HCT116 (cell line): ENCODE results near the gene SMAGP. TPM values are rescaled to one million over a fixed set of nuclear protein-coding genes. Genes with fewer than 3 reads are reported as not detected.
A peak's percentile ranks its signal among the peaks of the same experiment; 100 is the strongest.

Experiments
- ATAC-seq: fragments of 200-7000 bp; cut with Tn5 transposase; 2 replicates; pipeline ENCODE4 v1.9.1; 2020; ENCODE audit warnings: mild to moderate bottlenecking, moderate library complexity
- BruUV-seq: library from RNA; stranded (reverse); fragments of 400-500 nt; replicated peaks from 2 replicates; lab custom pipeline; 2021; lab: Mats Ljungman, UMichigan
- CTCF ChIA-PET: fragments of 300-600 bp; sonication (Branson Sonifier 250); formaldehyde crosslinking; loops from one replicate; lab custom pipeline; 2021; ENCODE audit warnings: antibody characterized with exemption; lab: Charles Lee
- POLR2A ChIA-PET: fragments of 300-600, 350-600 bp; sonication (Branson Sonifier 250); formaldehyde crosslinking; loops from one replicate; lab custom pipeline; 2021; ENCODE audit warnings: antibody characterized with exemption; lab: Charles Lee
- RAD21 ChIA-PET, 2 experiments: fragments of 300-600 bp; sonication (Branson Sonifier 250); formaldehyde crosslinking; loops; one replicate each; lab custom pipeline; 2023; ENCODE audit warnings: low total read pairs in 2 of 2; ENCODE audit not compliant: uncharacterized antibody in 2 of 2, unreplicated experiment in 2 of 2, low non-redundant PET in 1 of 2; lab: Charles Lee
- DNase-seq: peaks from one replicate; pipeline ENCODE4 v3.0.0-alpha.2; 2010; ENCODE audit warnings: low read depth, low spot score
- H2AFZ ChIP-seq: fragments of 200-600 bp; shearing (Covaris generic), sonication (generic); 2 replicates; pipeline ENCODE4 v1.6.1; 2017; ENCODE audit warnings: low read depth, mixed run types, mixed read lengths, antibody characterized with exemption, low read length; ENCODE audit not compliant: poor library complexity, severe bottlenecking
- H3K27ac ChIP-seq: 2 replicates; pipeline ENCODE4 v1.5.1; 2012; ENCODE audit warnings: low read depth, low read length
- H3K27me3 ChIP-seq: fragments of 200-600 bp; sonication (generic); 2 replicates; pipeline ENCODE4 v1.6.1; 2016; ENCODE audit warnings: mixed run types, low read length, mixed read lengths; ENCODE audit not compliant: insufficient read depth
- H3K36me3 ChIP-seq, 2 experiments: fragments of 200-500 bp in 1 of 2; fragments of 200-600 bp in 1 of 2; sonication (Bioruptor generic) in 1 of 2; sonication (generic) in 1 of 2; 2 replicates each; pipeline versions ENCODE4 v1.5.1 to v1.6.1; 2014 to 2016; ENCODE audit warnings: low read length in 2 of 2, inconsistent platforms in 1 of 2, mixed read lengths in 1 of 2, mixed run types in 1 of 2; ENCODE audit not compliant: insufficient read depth in 2 of 2, control insufficient read depth in 1 of 2
- H3K4me1 ChIP-seq, 2 experiments: fragments of 200-600 bp in 1 of 2; sonication (generic) in 1 of 2; 2 replicates each; pipeline versions ENCODE4 v1.5.1 to v1.6.1; 2012 to 2017; ENCODE audit warnings: low read length in 2 of 2, inconsistent platforms in 1 of 2, mild to moderate bottlenecking in 1 of 2, mixed read lengths in 1 of 2, mixed run types in 1 of 2, moderate library complexity in 1 of 2; ENCODE audit not compliant: insufficient read depth in 2 of 2, control insufficient read depth in 1 of 2
- H3K4me2 ChIP-seq: fragments of 200-600 bp; sonication (generic); 2 replicates; pipeline ENCODE4 v1.6.1; 2017; ENCODE audit warnings: mixed run types, low read length, mixed read lengths
- H3K4me3 ChIP-seq, 2 experiments: fragments of 200-600 bp in 1 of 2; sonication (generic) in 1 of 2; replicated peaks in 1 of 2; 2 replicates each; pipeline ENCODE4 v1.5.1; 2011 to 2016; ENCODE audit warnings: low read length in 2 of 2, control low read depth in 1 of 2, low read depth in 1 of 2, mild to moderate bottlenecking in 1 of 2, mixed read lengths in 1 of 2, mixed run types in 1 of 2
- H3K79me2 ChIP-seq: fragments of 200-600 bp; sonication (generic); 2 replicates; pipeline ENCODE4 v1.6.1; 2017; ENCODE audit warnings: mild to moderate bottlenecking, mixed run types, low read length, moderate library complexity, mixed read lengths; ENCODE audit not compliant: insufficient read depth
- H3K9ac ChIP-seq: fragments of 200-600 bp; sonication (generic); 2 replicates; pipeline ENCODE4 v1.6.1; 2016; ENCODE audit warnings: low read length, mixed read lengths
- H3K9me2 ChIP-seq: fragments of 200-600 bp; sonication (generic), shearing (Covaris generic); 2 replicates; pipeline ENCODE4 v1.6.1; 2017; ENCODE audit warnings: mixed run types, mild to moderate bottlenecking, moderate library complexity; ENCODE audit not compliant: insufficient read depth
- H3K9me3 ChIP-seq, 2 experiments: fragments of 200-500 bp in 1 of 2; fragments of 200-600 bp in 1 of 2; sonication (Bioruptor generic) in 1 of 2; sonication (generic) in 1 of 2; 2 replicates each; pipeline ENCODE4 v1.6.1; 2014 to 2017; ENCODE audit warnings: low read length in 2 of 2, mixed read lengths in 2 of 2, inconsistent platforms in 1 of 2, low read depth in 1 of 2, mild to moderate bottlenecking in 1 of 2, mixed run types in 1 of 2, moderate library complexity in 1 of 2; ENCODE audit not compliant: control insufficient read depth in 1 of 2, insufficient read depth in 1 of 2
- H4K20me1 ChIP-seq: fragments of 200-600 bp; sonication (generic), shearing (Covaris generic); 2 replicates; pipeline ENCODE4 v1.6.1; 2017; ENCODE audit warnings: mixed run types, mild to moderate bottlenecking, moderate library complexity; ENCODE audit not compliant: insufficient read depth
- CBX3 ChIP-seq: IDR thresholded peaks from 2 replicates; pipeline ENCODE4 v1.6.1; 2012; ENCODE audit warnings: low read depth
- CEBPB ChIP-seq: IDR thresholded peaks from 2 replicates; pipeline ENCODE4 v1.6.1; 2012; ENCODE audit warnings: low read depth
- EGR1 ChIP-seq: IDR thresholded peaks from 2 replicates; pipeline ENCODE4 v1.6.1; 2012; ENCODE audit warnings: low read depth
- ELF1 ChIP-seq: IDR thresholded peaks from 2 replicates; pipeline ENCODE4 v1.6.1; 2012; ENCODE audit warnings: low read depth, borderline replicate concordance
- EZH2phosphoT487 ChIP-seq: fragments of 200-600 bp; IDR thresholded peaks from 2 replicates; pipeline ENCODE4 v1.6.1; 2018; ENCODE audit warnings: antibody characterized with exemption, borderline replicate concordance
- POLR2AphosphoS5 ChIP-seq: IDR thresholded peaks from 2 replicates; pipeline ENCODE4 v1.6.1; 2011; ENCODE audit warnings: mild to moderate bottlenecking, low read depth, low read length, moderate library complexity
- RAD21 ChIP-seq: IDR thresholded peaks from 2 replicates; pipeline ENCODE4 v1.6.1; 2012; ENCODE audit warnings: low read depth, mild to moderate bottlenecking
- SRF ChIP-seq: IDR thresholded peaks from 2 replicates; pipeline ENCODE4 v1.6.1; 2012; ENCODE audit warnings: low read depth
- intact Hi-C: fragments of 100-400 bp; cut with micrococcal nuclease; formaldehyde crosslinking; loops from 2 replicates; pipeline ENCODE4 v1.10.0; 2022
- total RNA-seq: library from RNA; stranded (reverse); gene quantifications from one replicate; pipeline ENCODE4 v1.2.1, GENCODE V29; 2021; ENCODE audit not compliant: unreplicated experiment
- TF ChIP-seq, protein P1 (sequence below), 3 experiments: fragments of 200-600 bp in 1 of 3; sonication (generic) in 1 of 3; IDR thresholded peaks in 2 of 3; conservative IDR thresholded peaks in 1 of 3; 2 replicates each; pipeline ENCODE4 v1.5.1; 2012 to 2017; ENCODE audit warnings: low read depth in 2 of 3, low read length in 2 of 3, antibody characterized with exemption in 1 of 3, borderline replicate concordance in 1 of 3, control low read depth in 1 of 3, mild to moderate bottlenecking in 1 of 3, mixed read lengths in 1 of 3, mixed run types in 1 of 3, moderate library complexity in 1 of 3; ENCODE audit not compliant: insufficient read depth in 1 of 3
- TF ChIP-seq, protein P2 (sequence below): IDR thresholded peaks from 2 replicates; pipeline ENCODE4 v1.6.1; 2011; ENCODE audit warnings: mild to moderate bottlenecking, low read length, moderate library complexity; ENCODE audit not compliant: insufficient replicate concordance; ENCODE audit errors: extremely low read depth

The SMAGP gene
- total RNA-seq, 1 experiment from 2014 or later = 39.9 TPM

DNA sequence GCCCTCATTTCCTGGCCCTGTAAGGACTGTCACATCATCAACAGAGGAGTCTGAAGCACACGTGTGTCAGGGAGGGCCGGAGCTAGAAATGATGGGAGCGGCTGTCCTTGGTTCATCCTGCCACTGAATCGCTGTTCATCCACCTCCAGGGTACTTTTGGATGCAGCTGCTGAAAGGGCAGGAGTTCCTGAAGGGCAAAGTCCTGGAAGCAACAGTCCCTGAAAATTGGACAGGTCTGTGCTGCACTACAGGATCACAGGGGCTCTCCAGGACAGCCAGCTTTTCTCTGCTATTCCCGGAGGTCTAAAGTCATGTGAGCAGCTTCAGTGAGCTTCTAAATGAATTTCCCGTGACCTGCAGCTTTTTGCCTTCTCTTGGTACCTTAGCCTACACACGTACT, 70.1 kb downstream of the SMAGP start:
- H3K9me2 ChIP-seq = no peaks in the 10 kb centered on the region
- no peaks in the 10 kb centered on the region for H3K79me2 ChIP-seq
- BruUV-seq = no TSS peak
- H3K4me2 ChIP-seq = peak overlapping the region; percentile 42; the same call in 1 of the 2 replicates
- DNase-seq = no peak
- no peak overlapping the region for H3K9ac ChIP-seq
- no peak for ATAC-seq
- no peaks in the 10 kb centered on the region for H4K20me1 ChIP-seq
- TF ChIP-seq EGR1 (no peak), ELF1 (no peak), EZH2phosphoT487 (no peak), CBX3 (no peak), CEBPB (no peak), SRF (no peak), RAD21 (no peak), POLR2AphosphoS5 (no peak)
- TF ChIP-seq, protein P1, sequence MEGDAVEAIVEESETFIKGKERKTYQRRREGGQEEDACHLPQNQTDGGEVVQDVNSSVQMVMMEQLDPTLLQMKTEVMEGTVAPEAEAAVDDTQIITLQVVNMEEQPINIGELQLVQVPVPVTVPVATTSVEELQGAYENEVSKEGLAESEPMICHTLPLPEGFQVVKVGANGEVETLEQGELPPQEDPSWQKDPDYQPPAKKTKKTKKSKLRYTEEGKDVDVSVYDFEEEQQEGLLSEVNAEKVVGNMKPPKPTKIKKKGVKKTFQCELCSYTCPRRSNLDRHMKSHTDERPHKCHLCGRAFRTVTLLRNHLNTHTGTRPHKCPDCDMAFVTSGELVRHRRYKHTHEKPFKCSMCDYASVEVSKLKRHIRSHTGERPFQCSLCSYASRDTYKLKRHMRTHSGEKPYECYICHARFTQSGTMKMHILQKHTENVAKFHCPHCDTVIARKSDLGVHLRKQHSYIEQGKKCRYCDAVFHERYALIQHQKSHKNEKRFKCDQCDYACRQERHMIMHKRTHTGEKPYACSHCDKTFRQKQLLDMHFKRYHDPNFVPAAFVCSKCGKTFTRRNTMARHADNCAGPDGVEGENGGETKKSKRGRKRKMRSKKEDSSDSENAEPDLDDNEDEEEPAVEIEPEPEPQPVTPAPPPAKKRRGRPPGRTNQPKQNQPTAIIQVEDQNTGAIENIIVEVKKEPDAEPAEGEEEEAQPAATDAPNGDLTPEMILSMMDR (IDR thresholded peaks at IDR 0.05 in 2 of 3, conservative IDR thresholded peaks at IDR 0.05 in 1 of 3; ENCODE audit: borderline replicate concordance in 1 of 3, insufficient read depth in 1 of 3, low read depth in 2 of 3, low read length in 2 of 3) = no peak
- TF ChIP-seq, protein P2, sequence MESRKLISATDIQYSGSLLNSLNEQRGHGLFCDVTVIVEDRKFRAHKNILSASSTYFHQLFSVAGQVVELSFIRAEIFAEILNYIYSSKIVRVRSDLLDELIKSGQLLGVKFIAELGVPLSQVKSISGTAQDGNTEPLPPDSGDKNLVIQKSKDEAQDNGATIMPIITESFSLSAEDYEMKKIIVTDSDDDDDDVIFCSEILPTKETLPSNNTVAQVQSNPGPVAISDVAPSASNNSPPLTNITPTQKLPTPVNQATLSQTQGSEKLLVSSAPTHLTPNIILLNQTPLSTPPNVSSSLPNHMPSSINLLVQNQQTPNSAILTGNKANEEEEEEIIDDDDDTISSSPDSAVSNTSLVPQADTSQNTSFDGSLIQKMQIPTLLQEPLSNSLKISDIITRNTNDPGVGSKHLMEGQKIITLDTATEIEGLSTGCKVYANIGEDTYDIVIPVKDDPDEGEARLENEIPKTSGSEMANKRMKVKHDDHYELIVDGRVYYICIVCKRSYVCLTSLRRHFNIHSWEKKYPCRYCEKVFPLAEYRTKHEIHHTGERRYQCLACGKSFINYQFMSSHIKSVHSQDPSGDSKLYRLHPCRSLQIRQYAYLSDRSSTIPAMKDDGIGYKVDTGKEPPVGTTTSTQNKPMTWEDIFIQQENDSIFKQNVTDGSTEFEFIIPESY = no peak
- ChIA-PET CTCF (no interaction called here), RAD21 (no interaction called here), POLR2A (no interaction called here)
- H3K27ac ChIP-seq = no peak overlapping the region
- no peaks in the 10 kb centered on the region for H3K27me3 ChIP-seq
- no peak overlapping the region for H2AFZ ChIP-seq
- intact Hi-C loops = no loop called here
- H3K36me3 ChIP-seq = no peaks in the 10 kb centered on the region
- no peaks in the 10 kb centered on the region for H3K9me3 ChIP-seq
- no peak overlapping the region for H3K4me3 ChIP-seq
- H3K4me1 ChIP-seq = peaks cover 8 to 16% of the 10 kb centered on the region in 2 experiments
